Smooth muscle cell (in vitro differentiated cells): ENCODE results near the gene PPP1R37. TPM values are rescaled to one million over a fixed set of nuclear protein-coding genes. Genes with fewer than 3 reads are reported as not detected.

Experiments
- DNase-seq: peaks from one replicate; lab custom pipeline; 2025; ENCODE audit not compliant: unreplicated experiment; lab: John Stamatoyannopoulos, UW
- H2AFZ ChIP-seq: fragments of 200-600 bp; sonication (generic); 2 replicates; pipeline ENCODE4 v1.6.0; 2016; ENCODE audit warnings: antibody characterized with exemption, low read depth, mild to moderate bottlenecking
- H3F3A ChIP-seq: fragments of 200-600 bp; sonication (generic); 2 replicates; pipeline ENCODE4 v1.6.0; 2017; ENCODE audit warnings: antibody characterized with exemption, low read depth
- H3K27ac ChIP-seq: fragments of 200-600 bp; sonication (generic); 2 replicates; pipeline ENCODE4 v1.5.1; 2016; ENCODE audit warnings: low read depth, mild to moderate bottlenecking
- H3K27me3 ChIP-seq: fragments of 200-600 bp; sonication (generic); 2 replicates; pipeline ENCODE4 v1.6.1; 2016; ENCODE audit warnings: low read depth, mild to moderate bottlenecking
- H3K36me3 ChIP-seq: fragments of 200-600 bp; sonication (generic); 2 replicates; pipeline ENCODE4 v1.5.1; 2016; ENCODE audit warnings: low read depth
- H3K4me1 ChIP-seq: fragments of 200-600 bp; sonication (generic); 2 replicates; pipeline ENCODE4 v1.5.1; 2016; ENCODE audit warnings: low read depth
- H3K4me2 ChIP-seq: fragments of 200-600 bp; sonication (generic); 2 replicates; pipeline ENCODE4 v1.6.0; 2016; ENCODE audit warnings: mild to moderate bottlenecking
- H3K4me3 ChIP-seq: fragments of 200-600 bp; sonication (generic); 2 replicates; pipeline ENCODE4 v1.5.1; 2016; ENCODE audit warnings: mild to moderate bottlenecking
- H3K79me2 ChIP-seq: fragments of 200-600 bp; sonication (generic); 2 replicates; pipeline ENCODE4 v1.6.0; 2016; ENCODE audit warnings: low read depth, mild to moderate bottlenecking
- H3K9ac ChIP-seq: fragments of 200-600 bp; sonication (generic); 2 replicates; pipeline ENCODE4 v1.6.0; 2016; ENCODE audit warnings: low read depth
- H3K9me3 ChIP-seq: fragments of 200-600 bp; sonication (generic); replicated peaks from 2 replicates; pipeline ENCODE4 v1.5.1; 2016; ENCODE audit warnings: low read depth
- H4K20me1 ChIP-seq: fragments of 200-600 bp; sonication (generic); 2 replicates; pipeline ENCODE4 v1.6.0; 2016; ENCODE audit warnings: low read depth
- WGBS: methylation state at CpG from one replicate; pipeline ENCODE4 v1.1.7; 2016; ENCODE audit warnings: low lambda C conversion rate; 5-methylcytosine and 5-hydroxymethylcytosine counted together
- polyA plus RNA-seq: library from polyadenylated mRNA; unstranded; fragments of >200 nt; fragmentation: Nextera tagmentation; extraction: Ambion mirVana; gene quantifications from 2 replicates; pipeline ENCODE4 v1.2.1, GENCODE V29; 2016
- total RNA-seq: library from RNA; depleted of rRNA; stranded (reverse); fragments of >200 nt; gene quantifications from 2 replicates; pipeline ENCODE4 v1.2.3, GENCODE V29; 2014
- TF ChIP-seq, protein P1 (sequence below): fragments of 200-600 bp; sonication (generic); IDR thresholded peaks from 2 replicates; pipeline ENCODE4 v1.5.1; 2017; ENCODE audit warnings: borderline replicate concordance, mild to moderate bottlenecking, antibody characterized with exemption; ENCODE audit not compliant: insufficient read depth, poor library complexity, severe bottlenecking

Gene PPP1R37
- total and polyA plus RNA-seq, 2 experiments from 2014 or later: 8.2 to 11.7 TPM

DNA sequence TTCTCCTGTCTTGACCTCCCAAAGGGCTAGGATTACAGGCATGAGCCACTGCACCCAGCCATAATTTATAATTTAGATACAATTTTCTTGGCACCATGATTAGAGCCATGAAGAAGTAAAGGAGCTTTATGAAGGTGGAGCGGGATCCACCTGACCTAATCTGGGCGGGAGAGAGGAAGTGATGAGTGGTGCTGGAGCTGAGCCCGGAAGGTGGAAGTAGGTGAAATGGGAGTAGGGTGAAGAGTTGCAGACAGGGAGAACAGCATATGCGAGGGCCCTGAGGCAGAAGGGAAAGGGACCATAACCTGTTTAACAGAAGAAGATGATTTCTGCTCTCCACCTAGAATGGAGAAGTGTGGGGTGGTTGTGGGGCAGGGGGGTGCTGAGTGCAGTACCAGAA, 89.8 kb downstream of the PPP1R37 start:
- peaks cover 4% of the 10 kb centered on the region for H3K4me1 ChIP-seq
- H3K27me3 ChIP-seq: no peaks in the 10 kb centered on the region
- H3K27ac ChIP-seq: no peak overlapping the region
- no peaks in the 10 kb centered on the region for H3K36me3 ChIP-seq
- WGBS: 89% methylated on average over 4 of the region's 4 CpGs
- no peak for DNase-seq
- no peaks in the 10 kb centered on the region for H3K9me3 ChIP-seq
- peaks cover 6% of the 10 kb centered on the region for H3F3A ChIP-seq
- H3K4me3 ChIP-seq: no peak overlapping the region
- peaks cover 19% of the 10 kb centered on the region for H3K79me2 ChIP-seq
- TF ChIP-seq, protein P1, sequence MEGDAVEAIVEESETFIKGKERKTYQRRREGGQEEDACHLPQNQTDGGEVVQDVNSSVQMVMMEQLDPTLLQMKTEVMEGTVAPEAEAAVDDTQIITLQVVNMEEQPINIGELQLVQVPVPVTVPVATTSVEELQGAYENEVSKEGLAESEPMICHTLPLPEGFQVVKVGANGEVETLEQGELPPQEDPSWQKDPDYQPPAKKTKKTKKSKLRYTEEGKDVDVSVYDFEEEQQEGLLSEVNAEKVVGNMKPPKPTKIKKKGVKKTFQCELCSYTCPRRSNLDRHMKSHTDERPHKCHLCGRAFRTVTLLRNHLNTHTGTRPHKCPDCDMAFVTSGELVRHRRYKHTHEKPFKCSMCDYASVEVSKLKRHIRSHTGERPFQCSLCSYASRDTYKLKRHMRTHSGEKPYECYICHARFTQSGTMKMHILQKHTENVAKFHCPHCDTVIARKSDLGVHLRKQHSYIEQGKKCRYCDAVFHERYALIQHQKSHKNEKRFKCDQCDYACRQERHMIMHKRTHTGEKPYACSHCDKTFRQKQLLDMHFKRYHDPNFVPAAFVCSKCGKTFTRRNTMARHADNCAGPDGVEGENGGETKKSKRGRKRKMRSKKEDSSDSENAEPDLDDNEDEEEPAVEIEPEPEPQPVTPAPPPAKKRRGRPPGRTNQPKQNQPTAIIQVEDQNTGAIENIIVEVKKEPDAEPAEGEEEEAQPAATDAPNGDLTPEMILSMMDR: no peak
- no peak overlapping the region for H3K4me2 ChIP-seq
- peaks cover 12% of the 10 kb centered on the region for H4K20me1 ChIP-seq
- H2AFZ ChIP-seq: no peak overlapping the region
- H3K9ac ChIP-seq: no peak overlapping the region

DNA sequence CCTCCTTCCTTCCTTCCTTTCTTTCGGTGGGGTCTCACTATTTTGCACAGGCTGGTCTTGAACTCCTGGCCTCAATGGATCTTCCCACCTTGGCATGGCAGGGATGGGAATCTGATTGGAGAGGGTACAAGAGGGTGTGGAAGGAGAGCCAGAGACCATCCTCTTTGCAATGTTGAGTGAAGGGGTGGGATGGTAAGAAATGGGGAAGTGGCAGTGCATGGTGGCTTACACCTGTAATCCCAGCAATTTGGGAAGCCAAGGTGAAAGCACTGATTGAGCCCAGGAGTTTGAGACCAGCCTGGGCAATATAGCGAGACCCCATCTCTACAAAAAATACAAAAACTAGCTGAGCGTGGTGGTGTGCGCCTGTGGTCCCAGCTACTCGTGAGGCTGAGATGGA, 91.1 kb downstream of the PPP1R37 start:
- Histone ChIP-seq H3K27ac (no peak overlapping the region), H3F3A (peaks cover 3% of the 10 kb centered on the region), H3K9ac (no peak overlapping the region), H3K27me3 (no peaks in the 10 kb centered on the region), H4K20me1 (peaks cover 12% of the 10 kb centered on the region), H3K36me3 (no peaks in the 10 kb centered on the region), H2AFZ (no peak overlapping the region), H3K4me2 (no peak overlapping the region), H3K4me1 (peaks cover 4% of the 10 kb centered on the region), H3K79me2 (peaks cover 19% of the 10 kb centered on the region), H3K4me3 (no peak overlapping the region), H3K9me3 (no peaks in the 10 kb centered on the region)
- DNase-seq: no peak
- TF ChIP-seq, protein P1: no peak
- 95% methylated on average over 5 of the region's 5 CpGs for WGBS

DNA sequence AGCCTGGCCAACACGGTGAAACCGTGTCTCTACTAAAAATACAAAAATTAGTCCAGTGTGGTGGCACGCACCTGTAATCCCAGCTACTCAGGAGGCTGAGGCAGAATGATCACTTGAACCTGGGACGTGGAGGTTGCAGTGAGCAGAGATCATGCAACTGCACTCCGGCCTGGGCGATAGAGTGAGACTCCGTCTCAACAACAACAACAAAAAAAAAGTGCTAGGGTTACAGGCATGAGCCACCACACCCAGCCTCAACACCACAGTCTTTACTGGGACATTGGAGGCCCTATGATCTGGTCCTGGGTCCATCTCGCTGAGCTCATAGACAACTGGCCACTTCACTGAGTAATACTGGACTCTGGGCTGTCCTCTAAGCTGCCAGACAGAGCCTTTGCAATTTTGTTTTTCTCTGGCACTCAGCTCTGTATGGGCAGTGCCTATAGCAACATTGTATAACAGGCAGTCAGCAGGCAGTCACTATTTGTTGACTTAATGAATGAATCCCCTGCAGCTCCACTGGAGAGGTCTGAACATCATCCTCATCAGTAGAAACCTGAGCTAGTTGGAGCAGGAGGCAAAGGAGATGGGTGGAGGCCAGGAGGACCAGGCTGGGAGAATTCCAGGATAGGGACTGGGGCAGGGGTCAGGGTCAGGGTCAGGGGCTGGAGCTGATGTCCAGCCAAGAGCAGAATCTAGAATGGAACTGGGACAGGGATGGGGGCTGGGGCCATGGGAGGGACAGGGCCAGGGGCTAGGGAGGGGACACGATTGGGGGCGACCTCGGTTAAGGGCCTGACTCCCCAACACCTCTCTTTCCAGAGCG, 93.7 kb downstream of the PPP1R37 start:
- Histone ChIP-seq H3K27me3 (no peaks in the 10 kb centered on the region), H3K36me3 (no peaks in the 10 kb centered on the region), H2AFZ (no peak overlapping the region), H3K4me1 (no peaks in the 10 kb centered on the region), H3K27ac (no peak overlapping the region), H4K20me1 (no peaks in the 10 kb centered on the region), H3K79me2 (peaks cover 1% of the 10 kb centered on the region), H3K4me2 (no peak overlapping the region), H3K9me3 (no peaks in the 10 kb centered on the region), H3K9ac (no peak overlapping the region), H3F3A (no peaks in the 10 kb centered on the region), H3K4me3 (no peak overlapping the region)
- DNase-seq: no peak
- TF ChIP-seq, protein P1: no peak
- WGBS: 89% methylated on average over 11 of the region's 12 CpGs
